GM18505 (cell line): Measurements from ENCODE around the gene IFITM10.
"Not testable (repeated sequence)": the region's sequence is repeated elsewhere in the genome, so short reads cannot be mapped to it uniquely, and the experiment has no call there.

Source experiments
- ATAC-seq: cut with Tn5 transposase; IDR thresholded peaks from one replicate; pipeline ENCODE4 v1.9.1; 2021; ENCODE audit not compliant: unreplicated experiment
- POLR2A ChIP-seq: IDR thresholded peaks from 4 replicates; pipeline ENCODE4 v1.6.1; 2011; ENCODE audit warnings: borderline replicate concordance; ENCODE audit not compliant: insufficient read depth, insufficient read length; ENCODE audit errors: extremely low read depth

Gene IFITM10

GRCh38 chr11:1691026-1691877, 59.1 kb downstream of the IFITM10 start:
- TF ChIP-seq POLR2A: no peak
- no peak for ATAC-seq

- TF ChIP-seq POLR2A: no peak
- ATAC-seq: no peak
Observed at GRCh38 chr11:1690167-1691025, 60.0 kb downstream of the IFITM10 start.

GRCh38 chr11:1689250-1690166, 60.9 kb downstream of the IFITM10 start:
- not testable (repeated sequence) for ATAC-seq

- not testable (repeated sequence) for ATAC-seq
Observed at GRCh38 chr11:1688336-1688947, 62.0 kb downstream of the IFITM10 start.

- ATAC-seq: not testable (repeated sequence)
Observed at GRCh38 chr11:1686220-1686619, 64.2 kb downstream of the IFITM10 start.

DNA sequence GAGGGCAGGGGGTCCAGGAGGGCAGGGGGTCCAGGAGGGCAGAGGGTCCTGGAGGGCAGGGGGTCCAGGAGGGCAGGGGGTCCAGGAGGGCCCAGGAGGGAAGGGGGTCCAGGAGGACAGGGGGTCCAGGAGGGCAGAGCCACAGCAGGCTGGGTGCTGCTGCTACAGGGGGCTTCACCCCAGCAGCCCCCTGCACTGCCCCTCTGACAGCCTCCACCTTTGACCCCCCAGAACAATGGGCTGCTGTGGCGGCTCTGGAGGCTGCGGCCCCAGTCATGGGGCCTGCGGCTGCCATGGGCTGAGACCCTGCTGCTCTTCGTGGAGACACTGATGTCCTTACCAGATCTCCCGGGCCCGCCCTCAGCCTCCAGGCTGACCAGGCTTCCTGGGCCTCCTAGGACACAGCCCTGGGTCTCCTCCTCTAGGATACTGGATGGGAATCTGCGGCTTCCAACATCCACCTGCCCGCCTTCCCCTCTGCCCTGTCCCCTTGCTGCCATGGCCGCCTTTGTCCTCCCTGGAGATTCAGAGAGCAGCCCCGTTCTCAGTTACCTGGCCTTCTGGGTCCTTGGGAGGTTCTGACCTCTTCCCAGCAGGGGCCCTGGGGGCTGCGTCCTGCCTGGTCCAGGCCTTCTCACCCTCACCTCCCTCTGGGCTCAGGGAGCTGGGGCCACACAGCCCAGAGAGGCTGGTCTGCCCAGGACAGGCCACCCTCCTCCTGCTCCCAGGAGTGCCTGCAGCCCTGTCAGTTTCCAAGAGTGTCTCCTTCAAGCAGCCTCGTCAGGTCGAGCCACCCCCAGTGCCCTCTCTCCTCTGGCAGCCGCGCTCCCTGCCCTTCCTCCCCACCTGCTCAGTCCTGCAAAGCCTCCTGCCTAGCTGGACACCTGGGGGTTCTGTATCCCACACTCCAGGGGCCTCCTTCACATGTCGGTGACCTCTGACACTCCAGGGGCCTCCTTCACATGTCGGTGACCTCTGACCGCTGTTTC, 65.2 kb downstream of the IFITM10 start:
- ATAC-seq: not testable (repeated sequence)

GRCh38 chr11:1683904-1684572, 66.4 kb downstream of the IFITM10 start:
- not testable (repeated sequence) for ATAC-seq

DNA sequence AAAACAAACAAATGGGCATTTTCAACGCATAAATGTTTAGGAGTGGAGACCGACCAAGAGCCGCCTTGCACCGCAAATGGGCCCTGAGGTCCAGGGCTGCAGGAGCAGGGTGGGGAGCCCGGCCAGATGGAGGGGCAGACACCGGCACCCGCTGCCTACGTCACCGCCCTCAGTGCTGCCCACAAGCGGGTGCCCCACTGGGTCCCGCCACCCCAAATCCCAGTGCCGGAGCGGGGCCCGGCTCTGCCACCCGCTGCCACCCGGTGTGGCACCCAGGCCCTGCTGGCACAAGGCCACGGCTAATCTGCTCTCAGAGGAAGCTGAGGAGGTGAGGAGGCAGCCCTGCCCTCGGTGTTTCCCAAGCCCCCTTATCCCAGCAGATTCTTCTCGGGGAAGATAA, 67.2 kb downstream of the IFITM10 start:
- ATAC-seq: not testable (repeated sequence)
